Stimulated activated CD4-positive, alpha-beta T cell treated with anti-CD3 and anti-CD28 coated beads, Interleukin-12 subunit alpha, Interleukin-12 subunit beta, amount 100 ng/mL, for 48 hours (primary cell): ENCODE results near the gene PACS1.
A peak's percentile ranks its signal among the peaks of the same experiment; 100 is the strongest.

Experiments
- DNase-seq, 3 donors: peaks; one replicate each; pipeline ENCODE4 v3.0.0-alpha.2; 2020; ENCODE audit warnings: low read depth in 2 of 3, low spot score in 1 of 3

PACS1 gene

GRCh38 chr11:66133216-66133775 is 63.2 kb downstream of the PACS1 start:
- no peak for DNase-seq

DNA sequence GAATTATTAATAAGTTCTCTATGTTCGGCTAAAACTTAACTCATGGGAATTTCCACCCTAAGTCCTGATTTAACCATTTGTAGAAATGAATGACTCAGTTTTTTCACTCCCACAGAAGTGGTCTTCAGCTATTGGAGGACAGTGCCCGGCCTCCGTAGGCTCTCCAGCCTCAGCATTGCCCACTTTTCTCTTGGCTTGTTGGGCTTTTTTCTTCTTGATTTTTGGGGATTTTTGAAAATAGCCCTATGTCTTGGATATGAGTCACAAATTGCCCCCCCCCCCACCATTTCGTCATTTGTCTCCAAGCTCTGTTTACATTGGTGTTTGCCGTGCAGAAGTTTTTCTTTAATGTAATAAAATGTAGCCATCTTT is 66.7 kb downstream of the PACS1 start:
- no peak for DNase-seq

DNA sequence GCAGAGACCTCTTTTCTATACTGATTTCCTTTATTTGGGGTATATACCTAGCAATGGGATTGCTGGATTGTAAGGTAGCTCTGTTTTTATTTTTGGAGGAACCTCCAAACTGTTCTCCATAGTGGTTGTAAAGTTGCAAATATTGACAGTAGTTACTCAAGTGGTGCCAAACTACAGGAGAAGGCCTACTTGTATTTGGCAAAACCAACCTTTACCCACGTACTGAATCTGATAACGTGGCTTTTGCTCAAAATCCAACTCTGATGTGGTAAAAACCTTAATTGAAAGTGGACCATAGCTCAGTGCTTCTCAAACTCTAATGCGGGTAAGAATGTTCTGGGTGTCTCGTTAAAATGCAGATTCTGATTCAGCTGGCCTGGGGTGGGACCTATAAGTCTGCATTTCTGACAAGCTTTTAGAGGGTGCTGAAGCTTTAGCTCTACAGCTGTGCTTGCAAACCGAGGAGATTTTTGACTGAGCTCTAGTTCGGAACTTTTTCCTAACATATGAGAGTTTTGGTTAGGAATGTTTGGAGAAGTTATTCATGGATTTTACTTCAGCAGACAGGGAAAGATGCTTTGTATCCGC is 69.8 kb downstream of the PACS1 start:
- no peak for DNase-seq

DNA sequence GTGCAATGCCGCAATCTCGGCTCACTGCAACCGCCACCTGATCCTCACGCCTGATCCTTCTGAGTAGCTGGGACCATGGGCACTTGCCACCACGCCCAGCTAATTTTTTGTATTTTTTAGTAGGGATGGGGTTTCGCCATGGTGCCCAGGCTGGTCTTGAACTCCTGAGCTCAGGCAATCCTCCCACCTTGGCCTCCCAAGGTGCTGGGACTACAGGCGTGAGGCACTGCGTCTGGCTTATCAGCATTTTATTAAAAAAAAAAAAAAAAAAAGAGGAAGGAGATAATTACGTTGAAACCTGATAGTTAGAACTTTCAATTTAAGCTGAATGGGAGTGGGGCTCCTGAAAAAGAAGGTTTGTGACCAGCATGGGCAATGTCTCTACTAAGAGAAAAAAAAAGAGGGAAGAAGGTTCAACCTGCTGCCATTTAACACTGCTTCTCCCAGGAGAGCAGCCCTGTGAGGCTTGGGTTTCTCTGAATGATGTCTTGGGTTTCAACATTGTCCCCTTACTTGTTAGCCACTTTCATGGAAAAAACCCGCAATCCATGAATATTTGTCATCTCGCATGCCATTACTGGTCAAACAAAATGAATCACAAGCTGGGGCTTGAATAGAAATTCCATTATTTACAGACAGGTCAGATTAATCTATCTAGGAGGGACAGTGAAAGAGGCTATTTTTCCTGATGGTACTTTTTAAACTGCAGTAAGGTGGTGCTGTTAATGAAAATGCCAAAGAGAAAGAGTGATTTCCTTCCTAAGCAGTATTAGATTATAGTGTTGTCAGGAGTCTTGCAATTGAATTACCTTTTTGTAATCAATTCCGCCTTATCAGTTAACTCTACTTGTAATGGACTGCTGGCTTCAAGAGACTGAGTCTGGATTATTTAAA is 72.5 kb downstream of the PACS1 start:
- DNase-seq: no peak

DNA sequence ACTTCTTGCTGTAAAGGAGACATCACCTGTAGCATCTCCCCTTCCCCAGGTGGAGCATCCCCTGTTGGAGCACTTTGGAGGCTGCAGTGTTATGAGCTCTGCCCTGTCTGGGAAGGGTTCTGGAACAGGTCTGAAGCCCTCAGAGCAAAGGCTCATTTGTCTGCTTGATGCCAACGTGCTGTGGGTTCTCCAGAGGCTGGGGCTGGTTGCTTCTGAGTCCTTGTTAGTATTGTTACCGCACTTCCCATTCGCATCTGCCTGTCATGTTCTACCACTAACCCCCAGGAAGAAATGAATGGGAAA is 73.1 kb downstream of the PACS1 start:
- no peak for DNase-seq

DNA sequence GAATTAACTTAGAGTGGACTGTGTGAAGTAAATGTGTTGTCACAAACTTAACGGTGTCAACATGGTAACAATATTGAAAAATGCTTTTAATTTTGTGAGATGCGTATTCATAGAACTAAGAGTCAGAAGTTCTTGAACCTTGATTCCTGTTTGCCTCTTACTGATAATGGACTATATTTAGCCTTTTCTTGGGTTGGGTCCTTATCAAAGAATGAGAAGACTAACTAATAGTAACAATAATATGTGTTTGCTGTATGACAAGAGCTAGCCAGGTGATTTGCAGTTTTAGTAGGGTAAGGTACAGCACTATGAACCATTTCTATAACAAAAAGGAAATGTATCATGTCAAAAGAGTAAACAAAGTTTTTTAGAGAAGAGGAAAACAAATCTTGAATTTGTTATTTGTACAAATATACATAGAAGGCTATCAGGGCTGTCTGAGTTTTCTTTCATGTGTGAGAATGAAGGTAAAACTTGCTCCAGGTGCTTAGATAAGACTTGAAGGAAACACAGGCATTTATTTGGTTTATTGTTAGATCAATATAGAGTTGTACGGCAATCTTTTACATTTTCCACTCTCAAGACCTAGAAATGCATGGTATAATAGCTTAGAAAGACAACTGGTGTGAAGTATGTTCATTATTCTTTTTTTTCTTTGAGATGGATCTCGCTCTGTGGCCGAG is 74.1 kb downstream of the PACS1 start:
- no peak for DNase-seq

DNA sequence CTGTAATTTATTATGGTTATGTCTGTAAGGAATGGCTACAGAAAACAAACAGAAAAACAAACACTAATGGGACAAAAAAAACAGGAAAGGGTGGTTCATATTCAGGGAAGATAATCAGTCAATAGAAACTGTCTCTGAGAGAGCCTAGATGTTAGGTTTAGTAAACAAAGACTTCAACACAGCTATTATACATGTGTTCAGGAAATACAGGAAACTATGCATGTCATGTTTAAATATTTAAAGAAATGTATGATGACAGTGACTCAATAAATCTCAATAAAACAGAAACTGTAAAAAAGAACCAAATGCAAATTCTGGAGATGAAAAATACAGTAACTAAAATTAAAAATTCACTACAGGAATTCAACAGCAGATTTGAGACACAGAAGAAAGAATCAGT is 76.0 kb downstream of the PACS1 start:
- no peak for DNase-seq

DNA sequence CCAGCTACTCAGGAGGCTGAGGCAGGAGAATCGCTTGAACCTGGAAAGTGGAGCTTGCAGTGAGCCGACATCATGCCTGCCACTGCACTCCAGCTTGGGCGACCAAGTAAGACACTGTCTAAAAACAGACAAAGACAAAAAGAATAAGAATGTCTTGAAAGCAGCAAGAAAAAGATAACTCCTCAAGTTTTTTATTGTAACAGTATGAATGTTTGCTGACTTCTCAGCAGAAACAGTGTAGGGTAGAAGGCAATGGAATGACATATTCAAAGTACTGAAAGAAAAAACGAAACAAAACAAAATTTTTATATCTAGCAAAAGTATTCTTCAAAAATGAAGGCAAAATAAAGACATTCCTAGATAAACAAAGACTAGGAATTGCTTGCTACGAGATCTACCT is 76.9 kb downstream of the PACS1 start:
- no peak for DNase-seq

- no peak for DNase-seq
Measured at GRCh38 chr11:66150140-66150539, 80.1 kb downstream of the PACS1 start.

- no peak for DNase-seq
Measured at GRCh38 chr11:66150725-66151124, 80.7 kb downstream of the PACS1 start.

- DNase-seq: no peak
Measured at GRCh38 chr11:66151273-66151672, 81.2 kb downstream of the PACS1 start.

DNA sequence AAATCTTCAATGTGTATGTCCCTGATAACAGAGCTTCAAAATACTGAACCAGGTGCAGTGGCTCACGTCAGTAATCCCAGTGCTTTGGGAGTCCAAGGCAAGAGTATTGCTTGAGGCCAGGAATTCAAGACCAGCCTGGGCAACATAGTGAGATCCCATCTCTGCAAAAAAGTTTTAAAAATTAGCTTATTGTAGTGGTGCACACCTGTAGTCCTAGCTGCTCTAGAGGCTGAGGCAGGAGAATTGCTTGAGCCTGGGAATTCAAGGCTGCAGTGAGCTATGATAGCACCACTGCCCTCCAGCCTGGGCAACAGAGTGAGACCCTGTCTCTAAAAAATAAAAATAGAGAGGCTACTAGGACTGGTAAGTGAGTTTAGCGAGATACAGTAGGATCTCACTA is 84.0 kb downstream of the PACS1 start:
- no peak for DNase-seq

DNA sequence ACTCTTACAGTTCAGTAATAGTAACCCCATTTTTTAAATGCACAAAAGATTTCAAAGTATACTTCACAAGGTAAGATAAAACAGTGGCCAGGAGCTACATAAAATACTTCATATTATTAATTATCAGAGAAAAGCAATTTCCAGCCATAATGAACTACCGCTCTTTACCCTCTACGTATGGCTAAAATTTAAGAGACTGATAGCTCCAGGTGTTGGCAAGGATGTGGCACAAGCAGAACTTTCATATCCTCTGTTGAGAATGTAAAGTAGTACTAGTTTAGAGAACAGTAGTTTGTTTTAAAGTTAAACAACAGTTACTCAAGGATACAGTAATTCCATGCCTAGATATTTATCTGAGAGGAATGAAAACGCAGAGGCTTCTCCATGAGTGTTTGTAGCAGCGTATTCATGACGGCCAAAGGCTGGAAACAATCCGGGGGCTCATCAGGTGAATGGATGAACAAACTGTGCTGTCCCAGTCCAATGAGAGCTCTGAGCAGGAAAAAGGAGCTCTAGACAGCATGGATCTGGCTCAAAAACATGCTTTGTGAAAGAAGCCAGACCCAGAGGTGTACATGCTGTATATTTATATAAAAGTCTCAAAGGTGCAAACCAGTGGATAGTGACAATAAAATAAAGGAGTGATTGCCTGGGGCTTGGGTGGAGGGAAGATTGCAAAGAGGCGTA is 85.5 kb downstream of the PACS1 start:
- no peak for DNase-seq

GRCh38 chr11:66157182-66157864 is 87.3 kb downstream of the PACS1 start:
- DNase-seq: no peak

DNA sequence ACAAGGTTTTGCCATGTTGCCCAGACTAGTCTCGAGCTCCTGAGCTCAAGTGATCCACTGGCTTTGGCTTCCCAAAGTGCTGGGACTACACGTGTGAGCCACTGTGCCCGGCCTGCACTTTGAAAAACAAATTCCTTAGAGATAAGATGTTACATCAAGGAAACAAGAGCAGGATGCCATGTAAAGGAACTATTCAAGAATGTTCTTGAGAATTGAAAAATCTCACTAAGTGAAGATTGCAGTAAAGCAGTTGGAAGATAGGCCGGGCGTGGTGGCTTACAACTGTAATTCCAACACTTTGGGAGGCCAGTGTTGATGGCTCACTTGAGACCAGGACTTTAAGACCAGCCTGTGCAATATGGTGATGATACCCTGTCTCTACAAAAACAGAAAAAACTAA is 88.1 kb downstream of the PACS1 start:
- DNase-seq: no peak

DNA sequence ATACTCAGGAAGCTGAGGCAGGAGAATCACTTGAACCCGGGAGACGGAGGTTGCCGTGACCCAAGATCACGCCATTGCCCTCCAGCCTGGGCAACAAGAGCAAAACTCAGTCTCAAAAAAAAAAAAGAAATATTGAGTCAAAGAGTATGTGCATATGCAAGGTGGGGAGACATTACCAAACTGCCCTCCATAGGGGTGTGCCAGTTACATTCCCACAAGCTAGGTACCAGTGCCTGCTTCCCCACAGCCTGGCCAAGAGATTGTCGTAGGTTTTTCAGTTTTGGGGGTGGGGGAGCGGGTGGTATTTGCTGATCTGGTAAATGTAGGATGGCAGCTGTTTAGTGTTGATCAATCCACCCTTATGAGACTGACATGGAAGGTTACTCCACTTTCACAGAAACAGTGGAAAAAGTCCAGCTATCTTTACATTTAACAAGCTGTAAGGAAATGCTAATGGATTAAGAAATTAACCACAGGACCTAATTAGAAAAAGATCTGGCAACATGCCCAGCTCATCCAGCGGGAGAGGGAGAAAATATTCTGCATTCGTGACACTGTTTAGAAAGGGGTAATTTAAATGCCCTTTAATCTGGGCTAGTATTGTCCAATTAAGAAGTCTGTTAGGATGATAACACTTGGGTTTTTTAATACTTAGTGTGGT is 89.4 kb downstream of the PACS1 start:
- DNase-seq: no peak

GRCh38 chr11:66160709-66161108 is 90.6 kb downstream of the PACS1 start:
- no peak for DNase-seq

DNA sequence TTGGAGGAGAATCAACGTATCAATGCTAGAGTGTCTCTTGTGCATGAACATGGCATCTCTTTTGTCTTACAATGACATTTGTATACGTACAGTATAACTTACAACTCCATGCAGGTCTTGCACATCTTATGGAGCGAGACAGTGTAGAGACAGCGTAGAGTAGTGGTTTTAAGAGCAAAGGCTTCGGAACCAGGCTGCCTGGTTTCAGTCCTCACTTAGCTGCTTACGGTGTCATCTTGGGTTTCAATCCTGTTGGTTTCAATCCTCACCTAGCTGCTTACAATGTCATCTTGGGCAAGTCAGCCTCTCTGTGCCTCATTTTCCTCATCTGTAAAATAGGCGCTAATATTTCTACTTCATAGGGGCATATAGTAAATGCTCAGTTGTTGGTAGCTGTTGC is 98.2 kb downstream of the PACS1 start:
- DNase-seq: no peak

GRCh38 chr11:66172146-66172545 is 102.1 kb downstream of the PACS1 start:
- peak; percentile 9 to 30 (median 20) for DNase-seq

- no peak for DNase-seq
Measured at GRCh38 chr11:66176650-66177049, 106.6 kb downstream of the PACS1 start.
